ENCODE data around the gene SMTN.

SMTN gene

DNA sequence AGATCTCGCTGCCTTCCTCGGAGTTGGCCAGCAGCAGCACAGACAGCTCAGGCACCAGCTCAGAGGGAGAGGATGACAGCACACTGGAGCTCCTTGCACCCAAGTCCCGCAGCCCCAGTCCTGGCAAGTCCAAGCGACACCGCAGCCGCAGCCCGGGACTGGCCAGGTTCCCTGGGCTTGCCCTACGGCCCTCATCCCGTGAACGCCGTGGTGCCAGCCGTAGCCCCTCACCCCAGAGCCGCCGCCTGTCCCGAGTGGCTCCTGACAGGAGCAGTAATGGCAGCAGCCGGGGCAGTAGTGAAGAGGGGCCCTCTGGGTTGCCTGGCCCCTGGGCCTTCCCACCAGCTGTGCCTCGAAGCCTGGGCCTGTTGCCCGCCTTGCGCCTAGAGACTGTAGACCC lies 52.8 kb downstream of the SMTN start:
- no peak for DNase-seq

DNA sequence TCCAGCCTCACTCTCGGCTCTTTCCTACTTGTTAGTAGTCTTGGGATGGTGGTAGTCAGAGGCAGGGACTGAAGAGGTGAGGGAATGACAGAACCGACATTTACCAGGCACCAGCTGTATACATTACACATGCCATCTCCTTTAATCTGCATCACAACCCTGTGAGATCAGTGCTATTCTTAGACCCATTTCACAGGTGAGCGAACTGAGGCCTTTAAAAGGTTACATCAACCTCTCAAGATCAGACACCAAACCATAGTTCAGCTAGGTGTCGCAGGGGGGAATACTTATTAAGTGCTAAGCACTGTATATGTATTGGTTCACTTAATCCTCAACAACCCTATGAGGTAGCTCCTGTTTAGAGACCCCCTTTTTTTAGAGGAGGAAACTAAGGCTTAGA lies 53.6 kb downstream of the SMTN start:
- DNase-seq = no peak

DNA sequence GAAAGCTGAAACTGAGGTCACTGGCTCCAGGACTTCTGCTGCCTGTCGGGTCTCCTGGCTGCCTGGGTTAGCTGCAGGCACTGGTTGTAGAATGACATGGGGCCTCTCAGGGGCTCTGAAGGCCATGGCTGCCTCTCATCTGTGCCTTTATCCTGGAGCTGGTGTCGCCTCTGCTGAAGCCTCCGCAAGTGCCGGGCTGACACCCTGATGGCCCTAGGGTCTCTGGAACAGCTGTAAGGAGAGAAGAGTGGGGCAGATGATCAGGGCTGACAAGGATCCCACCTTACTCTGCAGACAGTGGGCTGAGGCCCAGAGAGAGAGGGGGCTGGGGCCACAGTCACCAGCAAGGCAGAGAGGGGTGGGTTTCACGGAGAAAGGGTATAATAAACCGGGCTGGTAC lies 54.6 kb downstream of the SMTN start:
- no peak for DNase-seq

DNA sequence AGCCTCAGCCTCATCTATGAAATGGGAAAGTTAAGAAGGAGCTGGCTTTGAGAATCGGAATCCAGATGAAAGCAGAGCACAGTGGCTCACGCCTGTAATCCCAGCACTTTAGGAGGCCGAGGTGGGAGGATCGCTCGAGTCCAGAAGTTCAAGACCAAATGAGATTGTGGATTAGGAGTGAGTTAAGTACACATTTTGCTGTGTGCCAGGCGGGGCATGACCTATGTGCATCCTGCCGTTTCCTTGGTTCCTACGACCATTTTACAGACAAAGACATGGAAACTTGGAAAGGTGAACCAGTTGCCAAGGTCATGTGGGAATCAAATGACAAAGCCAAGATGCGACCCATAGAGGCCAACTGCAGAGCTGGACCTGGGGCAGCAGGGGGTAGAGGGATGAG lies 55.0 kb downstream of the SMTN start:
- DNase-seq = no peak

DNA sequence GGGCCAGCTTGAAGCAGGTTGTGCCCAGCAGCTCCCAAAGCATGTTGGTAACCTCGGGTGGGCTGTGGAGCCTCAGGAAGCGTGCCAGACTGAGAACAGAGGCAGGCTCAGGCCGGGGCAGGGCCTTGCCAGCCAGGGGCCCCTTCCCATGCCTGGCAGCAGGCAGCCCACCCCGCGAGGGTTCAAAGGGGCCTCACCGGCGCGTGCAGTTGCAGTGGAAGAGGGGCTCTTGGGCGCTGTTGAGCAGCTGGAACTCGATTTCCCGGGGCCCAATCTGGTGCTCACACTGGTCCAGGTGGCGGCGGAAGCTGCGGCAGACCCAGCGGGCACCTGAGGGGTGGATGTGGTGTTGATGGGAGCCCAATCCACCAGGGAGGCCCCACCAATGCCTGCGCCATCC lies 55.6 kb downstream of the SMTN start:
- DNase-seq = no peak

DNA sequence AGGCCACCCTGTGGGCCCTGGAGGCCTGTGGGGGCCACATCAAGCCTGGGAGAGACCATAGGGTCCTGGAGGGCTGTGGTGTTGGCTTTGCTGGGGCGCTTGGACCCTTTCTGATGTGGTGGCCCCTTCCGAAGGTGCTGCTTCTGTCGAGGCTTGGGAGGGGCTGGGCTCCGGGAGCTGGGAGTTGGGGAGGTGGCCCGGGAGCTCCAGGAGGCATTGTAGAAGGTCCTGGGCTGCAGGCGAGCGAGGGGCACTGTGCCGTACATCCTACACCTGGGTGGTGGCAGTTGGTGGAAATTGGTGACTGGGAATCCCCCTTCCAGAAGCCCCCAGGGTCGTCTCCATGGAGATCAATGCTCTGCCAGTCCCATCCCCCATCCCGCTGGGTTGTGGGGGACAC lies 56.6 kb downstream of the SMTN start:
- DNase-seq = no peak

- no peak for DNase-seq
Observed at GRCh38 chr22:31138126-31138525, 57.0 kb downstream of the SMTN start.

DNA sequence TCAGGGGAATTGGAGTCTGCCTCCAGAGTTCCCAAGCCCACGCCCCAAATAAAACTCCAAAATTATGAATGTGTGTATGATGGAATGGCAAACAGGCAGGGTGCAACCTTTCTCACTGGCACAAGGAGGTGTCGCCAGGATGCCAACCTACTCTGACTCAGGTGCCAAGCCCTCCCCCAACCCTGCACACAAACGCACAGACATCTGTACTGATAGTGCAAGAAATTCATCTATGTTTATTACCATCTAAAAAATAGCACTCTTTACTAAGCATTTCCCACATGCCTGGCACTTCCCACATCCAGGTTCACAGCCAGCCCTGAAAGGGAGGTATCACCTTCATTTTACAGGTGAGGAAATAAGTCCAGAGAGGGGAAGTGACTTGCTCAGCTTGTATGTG lies 57.9 kb downstream of the SMTN start:
- DNase-seq = no peak

GRCh38 chr22:31139866-31140716 lies 59.0 kb downstream of the SMTN start, which contains the start of gene PLA2G3:
TSS of gene PLA2G3 (minus strand) at chr22:31140508. CDS start at chr22:31140354, 154 bp downstream.
- DNase-seq = no peak

- DNase-seq = no peak
Observed at GRCh38 chr22:31140746-31141145, 59.6 kb downstream of the SMTN start.

- DNase-seq = no peak
Observed at GRCh38 chr22:31141551-31141950, 60.4 kb downstream of the SMTN start.

GRCh38 chr22:31142285-31142684 lies 61.2 kb downstream of the SMTN start:
- DNase-seq = no peak

DNA sequence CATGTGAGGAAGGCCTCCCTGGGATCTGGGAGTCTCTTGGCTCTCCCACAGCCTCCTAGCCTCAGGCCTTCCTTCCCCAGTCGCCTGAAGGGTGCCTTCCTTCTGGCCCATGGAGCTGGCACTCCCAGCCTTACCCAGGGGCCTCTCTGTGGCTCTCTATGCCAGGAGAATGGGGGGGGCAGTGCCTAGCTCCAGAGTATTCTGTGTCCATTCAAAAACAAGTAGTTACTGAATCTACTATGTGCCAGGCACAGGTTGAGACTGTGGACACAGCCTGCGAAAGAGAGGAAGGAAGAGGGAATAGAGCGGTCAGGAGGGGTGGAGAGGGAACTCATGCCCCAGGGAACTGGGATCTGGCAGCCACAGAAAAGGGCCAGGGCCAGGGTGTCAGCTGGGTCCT lies 61.9 kb downstream of the SMTN start:
- DNase-seq = no peak

GRCh38 chr22:31143537-31143936 lies 62.4 kb downstream of the SMTN start:
- no peak for DNase-seq

GRCh38 chr22:31144223-31144622 lies 63.1 kb downstream of the SMTN start:
- DNase-seq = no peak

DNA sequence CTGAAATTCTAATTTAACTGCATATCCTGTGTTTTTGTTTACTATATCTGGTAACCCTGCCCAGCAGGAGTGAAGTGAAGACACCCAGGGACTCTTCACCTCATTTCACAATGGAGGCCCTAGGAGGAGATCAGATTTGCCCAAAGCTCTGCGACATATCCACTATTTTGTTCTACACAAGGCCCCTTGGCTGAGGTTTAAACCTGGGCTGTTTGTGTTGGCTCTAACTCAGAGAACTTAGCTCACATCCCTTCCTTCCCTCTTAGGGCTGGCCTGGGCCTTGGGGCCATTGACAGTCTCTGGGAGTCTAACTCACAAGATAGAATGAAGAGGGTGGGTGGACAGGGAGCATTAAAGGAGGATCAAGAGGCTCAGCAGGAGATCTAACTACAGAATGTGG lies 67.4 kb downstream of the SMTN start:
- DNase-seq = no peak

DNA sequence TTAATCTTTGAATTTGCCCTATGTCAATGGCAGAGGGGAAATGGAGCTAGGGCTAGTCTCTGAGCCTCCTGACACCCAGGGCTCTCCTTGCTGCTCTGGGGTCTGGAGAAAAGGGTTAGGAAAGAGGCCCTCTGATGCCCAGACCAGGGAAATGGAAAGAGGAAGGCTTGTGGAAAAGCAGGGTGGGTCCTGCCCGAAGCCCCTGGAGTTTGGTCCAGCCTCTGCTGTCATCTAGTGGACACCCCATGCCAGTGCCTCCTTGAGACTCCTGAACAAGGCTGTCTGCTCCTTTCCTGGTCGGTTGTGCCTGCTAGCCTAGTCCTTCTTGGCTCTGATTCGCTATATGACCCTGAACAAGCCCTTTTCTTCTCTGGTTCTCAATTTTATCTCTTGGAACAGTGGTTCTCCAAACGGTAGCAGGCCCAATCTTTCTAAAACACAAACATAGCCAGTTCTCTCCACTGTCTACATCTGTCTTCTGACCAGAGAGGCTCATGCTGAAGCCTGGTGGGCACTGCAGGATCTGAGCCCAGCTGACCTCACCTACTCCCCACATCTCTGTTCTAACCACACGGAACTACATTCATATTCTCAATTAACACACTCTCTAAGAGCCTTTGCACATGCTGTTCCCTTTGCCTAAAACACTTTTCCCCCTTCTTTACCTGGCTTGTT lies 68.0 kb downstream of the SMTN start:
- DNase-seq = peak; percentile 45

- DNase-seq = no peak
Observed at GRCh38 chr22:31150615-31151014, 69.5 kb downstream of the SMTN start.

DNA sequence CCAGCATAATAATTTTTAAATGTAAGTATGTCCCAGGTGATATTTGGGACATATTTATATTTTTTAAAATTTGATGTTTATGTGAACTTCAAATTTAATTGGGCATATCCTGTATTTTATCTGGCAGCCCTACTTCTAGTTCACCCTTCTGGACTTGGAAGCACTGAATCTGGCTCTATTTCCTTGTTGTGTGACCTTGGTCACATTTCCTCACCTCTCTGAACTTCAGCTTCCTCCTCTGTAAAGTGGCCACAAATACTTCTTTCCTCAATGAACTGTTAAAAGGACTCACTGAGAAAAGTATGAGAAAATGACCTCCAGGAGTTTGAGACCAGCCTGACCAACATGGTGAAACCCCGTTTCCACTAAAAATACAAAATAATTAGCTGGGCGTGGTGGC lies 70.8 kb downstream of the SMTN start:
- no peak for DNase-seq

DNA sequence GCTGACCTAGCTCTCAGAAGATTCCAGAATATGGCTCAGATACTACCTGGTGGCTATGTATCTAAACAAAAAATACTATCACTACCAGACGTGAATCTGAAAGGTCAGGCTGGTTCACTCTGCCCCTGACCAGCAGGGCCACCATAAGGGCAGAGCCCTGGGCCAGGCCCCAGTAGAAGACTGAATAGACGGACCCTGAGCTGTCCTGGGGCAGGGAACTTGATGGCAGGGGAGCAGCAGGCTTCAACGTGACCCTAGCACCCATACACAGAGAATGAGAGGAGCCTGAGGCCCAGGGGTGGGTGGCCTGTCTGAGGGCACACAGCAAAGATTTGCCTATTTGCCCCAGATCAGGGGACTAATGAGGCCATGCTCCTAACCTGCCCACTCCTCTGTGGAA lies 72.2 kb downstream of the SMTN start:
- no peak for DNase-seq

Data from CD4-positive, alpha-beta T cell treated with Interleukin-6 for 4 hours (primary cell).